HepG2 (cell line): ENCODE results near the gene AHR. TPM values are rescaled to one million over a fixed set of nuclear protein-coding genes. Genes with fewer than 3 reads are reported as not detected.

Source experiments
- ATAC-seq: fragments of 200-7000 bp; cut with Tn5 transposase; 3 replicates; pipeline ENCODE4 v1.9.1; 2020; ENCODE audit warnings: mild to moderate bottlenecking, moderate library complexity
- BruUV-seq: library from RNA; stranded (reverse); fragments of 400-500 nt; replicated peaks from 2 replicates; lab custom pipeline; 2021; lab: Mats Ljungman, UMichigan
- CTCF ChIA-PET: fragments of 300-600 bp; formaldehyde crosslinking; extraction: SDS; loops from one replicate; lab custom pipeline; 2021; ENCODE audit warnings: low total read pairs, inconsistent platforms, low intra/inter-chr PET ratio; lab: Yijun Ruan, JAX
- POLR2A ChIA-PET: fragments of 350-600 bp; sonication (Branson Sonifier 250); formaldehyde crosslinking; loops from one replicate; lab custom pipeline; 2020; ENCODE audit warnings: antibody characterized with exemption, inconsistent platforms; lab: Yijun Ruan, JAX
- DNase-seq: peaks from one replicate; pipeline ENCODE4 v3.0.0-alpha.2; 2015; ENCODE audit warnings: low spot score
- FAIRE-seq: peaks from 3 replicates; lab custom pipeline; 2011; peaks lifted over from hg19 to GRCh38; lab: Jason Lieb, UNC
- H2AFZ ChIP-seq: one replicate; pipeline ENCODE4 v1.6.1; 2011; ENCODE audit warnings: low read length, inconsistent platforms
- H3K27ac ChIP-seq: fragments of 300-600 bp; 3 replicates; pipeline ENCODE4 v1.8.0; 2011; ENCODE audit warnings: mixed run types, mild to moderate bottlenecking, mixed read lengths, low read length, inconsistent platforms; ENCODE audit not compliant: insufficient read depth; ENCODE audit errors: extremely low read length
- H3K27me3 ChIP-seq, 2 experiments: fragments of 200-600 bp in 1 of 2; 2 replicates in 1 of 2; 3 replicates in 1 of 2; pipeline versions ENCODE4 v1.6.0 to v1.8.0; 2011; ENCODE audit warnings: low read length in 2 of 2, mild to moderate bottlenecking in 2 of 2, moderate library complexity in 2 of 2, inconsistent platforms in 1 of 2; ENCODE audit not compliant: insufficient read depth in 2 of 2, control insufficient read depth in 1 of 2
- H3K36me3 ChIP-seq, 2 experiments: fragments of 200-600 bp in 1 of 2; replicated peaks in 1 of 2; 2 replicates in 1 of 2; 3 replicates in 1 of 2; pipeline versions ENCODE4 v1.5.1 to v1.8.0; 2011; ENCODE audit warnings: low read length in 2 of 2, inconsistent platforms in 1 of 2; ENCODE audit not compliant: insufficient read depth in 2 of 2, control insufficient read depth in 1 of 2
- H3K4me1 ChIP-seq: 2 replicates; pipeline ENCODE4 v1.5.1; 2012; ENCODE audit warnings: low read length, inconsistent platforms; ENCODE audit not compliant: insufficient read depth
- H3K4me2 ChIP-seq: 2 replicates; pipeline ENCODE4 v1.6.0; 2011; ENCODE audit warnings: low read depth, low read length, inconsistent platforms
- H3K4me3 ChIP-seq, 3 experiments: fragments of 200-600 bp in 1 of 3; sonication (generic), shearing (Covaris generic) in 1 of 3; replicated peaks in 1 of 3; 2 replicates each; pipeline ENCODE4 v1.5.1; 2011 to 2016; ENCODE audit warnings: low read length in 3 of 3, inconsistent platforms in 2 of 3, low read depth in 2 of 3, mild to moderate bottlenecking in 2 of 3, control low read depth in 1 of 3, mixed read lengths in 1 of 3; ENCODE audit not compliant: insufficient read depth in 1 of 3
- H3K79me2 ChIP-seq: one replicate; pipeline ENCODE4 v1.6.1; 2011; ENCODE audit warnings: low read length, inconsistent platforms; ENCODE audit not compliant: insufficient read depth
- H3K9ac ChIP-seq: 2 replicates; pipeline ENCODE4 v1.6.0; 2011; ENCODE audit warnings: mild to moderate bottlenecking, low read depth, low read length, inconsistent platforms; ENCODE audit not compliant: insufficient read depth
- H3K9me3 ChIP-seq: 2 replicates; pipeline ENCODE4 v1.5.1; 2012; ENCODE audit warnings: mild to moderate bottlenecking, low read length
- H4K20me1 ChIP-seq: 2 replicates; pipeline ENCODE4 v1.6.0; 2011; ENCODE audit warnings: inconsistent platforms, mild to moderate bottlenecking, low read length, moderate library complexity; ENCODE audit not compliant: insufficient read depth
- ATF7 ChIP-seq, 2 experiments: fragments of 450-650 bp in 1 of 2; sonication (generic) in 1 of 2; formaldehyde crosslinking in 1 of 2; IDR thresholded peaks; 2 replicates each; pipeline versions ENCODE4 v1.4.0 to v1.6.1; 2016 to 2020; ENCODE audit warnings: antibody characterized with exemption in 1 of 2, mild to moderate bottlenecking in 1 of 2, missing genetic modification reagents in 1 of 2
- CAMTA2 ChIP-seq: sonication (generic); formaldehyde crosslinking; IDR thresholded peaks from 2 replicates; pipeline ENCODE4 v1.4.0; 2020; ENCODE audit warnings: mild to moderate bottlenecking, missing genetic modification reagents, borderline replicate concordance
- CEBPB ChIP-seq: IDR thresholded peaks from 2 replicates; pipeline ENCODE4 v1.6.1; 2011; ENCODE audit warnings: low read depth, low read length, improper control_type of control experiment, borderline replicate concordance
- CEBPG ChIP-seq: IDR thresholded peaks from 2 replicates; pipeline ENCODE4 v1.6.1; 2016
- FOSL2 ChIP-seq: sonication (generic); formaldehyde crosslinking; IDR thresholded peaks from 2 replicates; pipeline ENCODE4 v1.4.0; 2020; ENCODE audit warnings: missing genetic modification reagents
- FOXO1 ChIP-seq: sonication (generic); formaldehyde crosslinking; IDR thresholded peaks from 2 replicates; pipeline ENCODE4 v1.4.0; 2020; ENCODE audit warnings: missing genetic modification reagents
- HINFP ChIP-seq: sonication (generic); formaldehyde crosslinking; IDR thresholded peaks from 2 replicates; pipeline ENCODE4 v1.4.0; 2020; ENCODE audit warnings: low read depth, mild to moderate bottlenecking, missing genetic modification reagents
- IRF1 ChIP-seq: sonication (generic); formaldehyde crosslinking; IDR thresholded peaks from 2 replicates; pipeline ENCODE4 v1.4.0; 2020; ENCODE audit warnings: low read depth, mild to moderate bottlenecking, missing genetic modification reagents
- KLF13 ChIP-seq: sonication (generic); formaldehyde crosslinking; IDR thresholded peaks from 2 replicates; pipeline ENCODE4 v1.4.0; 2020; ENCODE audit warnings: mild to moderate bottlenecking, missing genetic modification reagents
- NCOA1 ChIP-seq: sonication (generic); formaldehyde crosslinking; IDR thresholded peaks from 2 replicates; pipeline ENCODE4 v1.9.0; 2021; ENCODE audit warnings: missing genetic modification reagents
- RNF2 ChIP-seq: fragments of 450-650 bp; conservative IDR thresholded peaks from 2 replicates; pipeline ENCODE4 v1.6.1; 2016; ENCODE audit warnings: low read depth
- SIX4 ChIP-seq: sonication (generic); formaldehyde crosslinking; IDR thresholded peaks from 2 replicates; pipeline ENCODE4 v1.4.0; 2020; ENCODE audit warnings: missing genetic modification reagents
- THAP7 ChIP-seq: sonication (generic); formaldehyde crosslinking; IDR thresholded peaks from 2 replicates; pipeline ENCODE4 v1.8.1; 2023; ENCODE audit warnings: mild to moderate bottlenecking, missing genetic modification reagents
- THAP8 ChIP-seq: sonication (generic); formaldehyde crosslinking; IDR thresholded peaks from 2 replicates; pipeline ENCODE4 v1.5.1; 2020; ENCODE audit warnings: missing genetic modification reagents, mild to moderate bottlenecking, borderline replicate concordance
- ZBTB2 ChIP-seq: sonication (generic); formaldehyde crosslinking; IDR thresholded peaks from 2 replicates; pipeline ENCODE4 v1.8.0; 2022; ENCODE audit warnings: low read depth, missing genetic modification reagents
- ZNF235 ChIP-seq: sonication (generic); formaldehyde crosslinking; IDR thresholded peaks from 2 replicates; pipeline ENCODE4 v1.8.1; 2023; ENCODE audit warnings: mild to moderate bottlenecking, missing genetic modification reagents, borderline replicate concordance
- ZNF382 ChIP-seq: sonication (generic); formaldehyde crosslinking; IDR thresholded peaks from 2 replicates; pipeline ENCODE4 v1.5.0; 2020; ENCODE audit warnings: missing genetic modification reagents, mild to moderate bottlenecking, borderline replicate concordance
- ZNF543 ChIP-seq: sonication (generic); formaldehyde crosslinking; IDR thresholded peaks from 2 replicates; pipeline ENCODE4 v1.4.0; 2020; ENCODE audit warnings: mild to moderate bottlenecking, missing genetic modification reagents
- WGBS: methylation state at CpG from one replicate; pipeline ENCODE4 v1.1.6; 2017; ENCODE audit warnings: low lambda C conversion rate; 5-methylcytosine and 5-hydroxymethylcytosine counted together
- in situ Hi-C: cut with HindIII; loops from 2 replicates; pipeline ENCODE4 v1.10.0; 2017; ENCODE audit warnings: low pct_unique_long_range_greater_than_20kb; ENCODE audit not compliant: extremely low pct_ligation_motif_present
- intact Hi-C: fragments of 100-400 bp; cut with micrococcal nuclease; formaldehyde crosslinking; loops from one replicate; pipeline ENCODE4 v1.10.0; 2022; ENCODE audit not compliant: unreplicated experiment
- polyA plus RNA-seq, 8 experiments: library from polyadenylated mRNA; depleted of rRNA in 3 of 8; stranded (reverse) in 7 of 8; unstranded in 1 of 8; fragments of >200 nt; fragmentation: Illumina TruSeq in 4 of 8; extraction: Trizol in 4 of 8; gene quantifications; 2 replicates each; pipeline versions ENCODE4 v1.2.1 to v1.2.3, GENCODE V29; 2011 to 2016; ENCODE audit warnings: low read depth in 4 of 8, missing spikeins in 1 of 8, mixed read lengths in 1 of 8; ENCODE audit not compliant: insufficient read depth in 1 of 8
- total RNA-seq, 5 experiments: library from RNA; depleted of rRNA; stranded (reverse); fragments of >200 nt; fragmentation: Illumina TruSeq; extraction: Trizol; gene quantifications; 2 replicates each; pipeline ENCODE4 v1.2.3, GENCODE V29; 2016; ENCODE audit warnings: low read depth in 1 of 5

Gene AHR
- total and polyA plus RNA-seq, 2 of the 13 experiments (the other 11 are each of a cell fraction or from before 2014, with no cell fraction given) = 9.0 to 31.3 TPM

- TF ChIP-seq NCOA1 (CRISPR knock-in tag) (no peak), ZNF235 (CRISPR knock-in tag) (no peak), ZNF382 (CRISPR knock-in tag) (no peak), KLF13 (no peak), ATF7 (IDR thresholded peaks at IDR 0.05) (no peak), ATF7 (CRISPR knock-in tag; IDR thresholded peaks at IDR 0.05) (no peak), CEBPB (peak; percentile 95), IRF1 (CRISPR knock-in tag) (no peak), CEBPG (CRISPR knock-in tag) (peak; percentile 84)
Measured at GRCh38 chr7:17369691-17370426, 71.4 kb downstream of the AHR start (continued).

- 87% methylated on average over 4 of the region's 4 CpGs for WGBS
- DNase-seq = no peak
- ATAC-seq = no peak
- Histone ChIP-seq H3K36me3 (no peaks in the 10 kb centered on the region), H3K9me3 (no peaks in the 10 kb centered on the region), H3K4me1 (no peaks in the 10 kb centered on the region), H3K79me2 (no peaks in the 10 kb centered on the region), H3K4me2 (no peak overlapping the region), H3K4me3 (no peak overlapping the region), H3K27me3 (no peaks in the 10 kb centered on the region), H3K27ac (no peak overlapping the region), H3K9ac (no peak overlapping the region), H2AFZ (no peak overlapping the region), H4K20me1 (no peaks in the 10 kb centered on the region)
- CTCF ChIA-PET = no interaction called here
- no peak for FAIRE-seq
- POLR2A ChIA-PET = no interaction called here
- no TSS peak for BruUV-seq
- intact Hi-C loops = no loop called here
- in situ Hi-C loops = no loop called here
- TF ChIP-seq SIX4 (CRISPR knock-in tag) = no peak
- no peak for TF ChIP-seq HINFP
- no peak for TF ChIP-seq THAP7 (CRISPR knock-in tag)
- TF ChIP-seq FOSL2 = no peak
- TF ChIP-seq THAP8 (CRISPR knock-in tag) = no peak
- no peak for TF ChIP-seq RNF2
- no peak for TF ChIP-seq ZBTB2 (CRISPR knock-in tag)
- TF ChIP-seq CAMTA2 (CRISPR knock-in tag) = no peak
- no peak for TF ChIP-seq FOXO1 (CRISPR knock-in tag)
- TF ChIP-seq ZNF543 (CRISPR knock-in tag) = no peak
Measured at GRCh38 chr7:17370901-17371585, 72.6 kb downstream of the AHR start.
